Measurements from ENCODE around the gene ANO2. TPM values are rescaled to one million over a fixed set of nuclear protein-coding genes. Genes with fewer than 3 reads are reported as not detected.

The ANO2 gene
- total and polyA plus RNA-seq, 7 experiments from 2014 or later = not detected

GRCh38 chr12:5716201-5716600, 228.9 kb downstream of the ANO2 start:
- no peak overlapping the region for H3K4me3 Mint-ChIP-seq
- H3K9me3 ChIP-seq (ENCODE audit: control insufficient read depth in 2 of 3, low read length in 3 of 3) = no peaks in the 10 kb centered on the region
- H3K27me3 ChIP-seq (ENCODE audit: control insufficient read depth in 2 of 2, insufficient read depth in 2 of 2, low read length in 2 of 2) = no peaks in the 10 kb centered on the region
- no peak overlapping the region for H3K27ac ChIP-seq (ENCODE audit: low read depth, low read length)
- DNase-seq (no peak), ATAC-seq (no peak)
- no peaks in the 10 kb centered on the region for H3K36me3 ChIP-seq (ENCODE audit: control insufficient read depth in 2 of 3, insufficient read depth in 3 of 3, low read length in 3 of 3)
- intact Hi-C loops (cut with micrococcal nuclease) = no loop called here
- CTCF ChIA-PET = no interaction called here
- no peaks in the 10 kb centered on the region for H3K4me1 ChIP-seq (ENCODE audit: control insufficient read depth in 2 of 2, insufficient read depth in 2 of 2, low read length in 2 of 2)
- no peak overlapping the region for H3K27ac Mint-ChIP-seq
- H3K27me3 Mint-ChIP-seq = peaks cover 4 to 35% (median 14%) of the 10 kb centered on the region in 5 donors
- peaks cover 0 to 14% (median 4%) of the 10 kb centered on the region in 7 donors for H3K4me1 Mint-ChIP-seq
- POLR2A ChIA-PET = no interaction called here
- H3K4me3 ChIP-seq (ENCODE audit: low read length) = no peak overlapping the region
- H3K9me3 Mint-ChIP-seq = peaks cover 0 to 5% (median 0%) of the 10 kb centered on the region in 11 donors
- H3K36me3 Mint-ChIP-seq = no peaks in the 10 kb centered on the region

DNA sequence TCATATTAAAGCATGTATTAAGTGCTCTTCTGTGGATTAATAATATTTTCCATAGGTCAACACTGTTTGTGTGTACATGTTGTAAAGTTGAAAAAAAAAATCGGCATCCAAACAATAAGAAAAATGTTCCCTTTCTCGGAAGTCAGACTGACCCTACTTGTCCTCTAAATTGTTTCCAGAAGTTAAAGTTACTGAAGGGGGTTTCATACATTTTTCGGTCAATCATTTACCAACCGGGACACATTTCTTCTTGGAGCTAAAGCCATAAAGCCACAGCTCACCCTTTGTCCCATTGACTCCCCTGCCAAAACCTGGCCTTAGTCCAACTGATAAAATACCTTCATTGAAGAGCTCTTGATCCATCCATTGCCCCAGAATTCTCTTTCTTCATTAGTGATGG, 230.0 kb downstream of the ANO2 start:
- ATAC-seq (no peak), DNase-seq (no peak)
- peaks cover 0 to 13% (median 2%) of the 10 kb centered on the region in 7 donors for H3K4me1 Mint-ChIP-seq
- ChIA-PET POLR2A (no interaction called here), CTCF (no interaction called here)
- peaks cover 0 to 5% (median 0%) of the 10 kb centered on the region in 11 donors for H3K9me3 Mint-ChIP-seq
- H3K4me3 Mint-ChIP-seq = no peak overlapping the region
- no peak overlapping the region for H3K27ac ChIP-seq (ENCODE audit: low read depth, low read length)
- no peaks in the 10 kb centered on the region for H3K9me3 ChIP-seq (ENCODE audit: control insufficient read depth in 2 of 3, low read length in 3 of 3)
- no peaks in the 10 kb centered on the region for H3K4me1 ChIP-seq (ENCODE audit: control insufficient read depth in 2 of 2, insufficient read depth in 2 of 2, low read length in 2 of 2)
- H3K27me3 Mint-ChIP-seq = peaks cover 4 to 29% (median 7%) of the 10 kb centered on the region in 5 donors
- H3K4me3 ChIP-seq (ENCODE audit: low read length) = no peak overlapping the region
- H3K36me3 Mint-ChIP-seq = no peaks in the 10 kb centered on the region
- no peak overlapping the region for H3K27ac Mint-ChIP-seq
- no peaks in the 10 kb centered on the region for H3K27me3 ChIP-seq (ENCODE audit: control insufficient read depth in 2 of 2, insufficient read depth in 2 of 2, low read length in 2 of 2)
- intact Hi-C loops (cut with micrococcal nuclease) = no loop called here
- no peaks in the 10 kb centered on the region for H3K36me3 ChIP-seq (ENCODE audit: control insufficient read depth in 2 of 3, insufficient read depth in 3 of 3, low read length in 3 of 3)

- peaks cover 0 to 7% (median 4%) of the 10 kb centered on the region in 7 donors for H3K4me1 Mint-ChIP-seq
- POLR2A ChIA-PET = no interaction called here
- H3K36me3 ChIP-seq (ENCODE audit: control insufficient read depth in 2 of 3, insufficient read depth in 3 of 3, low read length in 3 of 3) = no peaks in the 10 kb centered on the region
Observed at GRCh38 chr12:5713599-5714081, 231.4 kb downstream of the ANO2 start.

GRCh38 chr12:5710260-5710878, 234.7 kb downstream of the ANO2 start:
- H3K27ac ChIP-seq (ENCODE audit: low read depth, low read length) = no peak overlapping the region
- H3K9me3 Mint-ChIP-seq = peaks cover 0 to 9% (median 0%) of the 10 kb centered on the region in 11 donors
- intact Hi-C loops (cut with micrococcal nuclease) = no loop called here

More at GRCh38 chr12:5713599-5714081, 231.4 kb downstream of the ANO2 start:
- Histone ChIP-seq H3K4me1 (ENCODE audit: control insufficient read depth in 2 of 2, insufficient read depth in 2 of 2, low read length in 2 of 2) (no peaks in the 10 kb centered on the region), H3K27me3 (ENCODE audit: control insufficient read depth in 2 of 2, insufficient read depth in 2 of 2, low read length in 2 of 2) (no peaks in the 10 kb centered on the region), H3K4me3 (ENCODE audit: low read length) (no peak overlapping the region), H3K9me3 (ENCODE audit: control insufficient read depth in 2 of 3, low read length in 3 of 3) (no peaks in the 10 kb centered on the region), H3K27ac (ENCODE audit: low read depth, low read length) (no peak overlapping the region)
- CTCF ChIA-PET = no interaction called here
- peaks cover 0 to 5% (median 0%) of the 10 kb centered on the region in 11 donors for H3K9me3 Mint-ChIP-seq
- H3K4me3 Mint-ChIP-seq = no peak overlapping the region
- peaks cover 0 to 25% (median 5%) of the 10 kb centered on the region in 5 donors for H3K27me3 Mint-ChIP-seq
- no peak overlapping the region for H3K27ac Mint-ChIP-seq
- DNase-seq = no peak
- intact Hi-C loops (cut with micrococcal nuclease) = no loop called here
- ATAC-seq = no peak
- no peaks in the 10 kb centered on the region for H3K36me3 Mint-ChIP-seq

DNA sequence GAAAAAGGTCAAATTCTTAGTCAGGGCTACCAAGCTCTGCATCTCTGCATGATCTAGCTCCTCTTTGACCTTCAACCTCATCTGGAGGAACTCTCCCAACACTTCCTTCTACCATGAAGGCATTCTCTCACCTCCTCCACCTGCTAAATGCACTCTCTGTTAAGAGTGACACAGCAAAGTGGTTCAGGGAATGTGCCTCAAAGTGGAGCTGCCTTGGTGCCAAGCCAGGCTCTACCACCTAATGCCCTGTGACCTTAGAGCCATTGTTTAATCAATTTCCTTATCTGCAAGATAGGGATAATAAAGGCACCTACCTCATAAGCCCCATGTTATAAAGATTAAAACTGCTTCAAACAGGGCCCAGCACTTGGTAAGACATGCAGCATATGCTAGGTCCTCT, 236.7 kb downstream of the ANO2 start:
- Histone ChIP-seq H3K27me3 (ENCODE audit: control insufficient read depth in 2 of 2, insufficient read depth in 2 of 2, low read length in 2 of 2) (no peaks in the 10 kb centered on the region), H3K27ac (ENCODE audit: low read depth, low read length) (no peak overlapping the region), H3K9me3 (ENCODE audit: control insufficient read depth in 2 of 3, low read length in 3 of 3) (no peaks in the 10 kb centered on the region), H3K4me1 (ENCODE audit: control insufficient read depth in 2 of 2, insufficient read depth in 2 of 2, low read length in 2 of 2) (no peaks in the 10 kb centered on the region), H3K36me3 (ENCODE audit: control insufficient read depth in 2 of 3, insufficient read depth in 3 of 3, low read length in 3 of 3) (no peaks in the 10 kb centered on the region), H3K4me3 (ENCODE audit: low read length) (no peak overlapping the region)
- no peak for DNase-seq
- H3K36me3 Mint-ChIP-seq = no peaks in the 10 kb centered on the region
- H3K9me3 Mint-ChIP-seq = peaks cover 0 to 9% (median 0%) of the 10 kb centered on the region in 11 donors
- POLR2A ChIA-PET = no interaction called here
- peaks cover 0 to 8% (median 5%) of the 10 kb centered on the region in 5 donors for H3K27me3 Mint-ChIP-seq
- no peak overlapping the region for H3K4me3 Mint-ChIP-seq
- intact Hi-C loops (cut with micrococcal nuclease) = no loop called here
- CTCF ChIA-PET = no interaction called here
- ATAC-seq = no peak
- no peak overlapping the region for H3K27ac Mint-ChIP-seq
- H3K4me1 Mint-ChIP-seq = peaks cover 0 to 5% (median 0%) of the 10 kb centered on the region in 7 donors

More at GRCh38 chr12:5710260-5710878, 234.7 kb downstream of the ANO2 start:
- Mint-ChIP-seq H3K4me3 (no peak overlapping the region), H3K36me3 (no peaks in the 10 kb centered on the region), H3K27ac (no peak overlapping the region), H3K27me3 (peaks cover 0 to 17% (median 5%) of the 10 kb centered on the region in 5 donors), H3K4me1 (peaks cover 0 to 5% (median 0%) of the 10 kb centered on the region in 7 donors)
- no peaks in the 10 kb centered on the region for H3K9me3 ChIP-seq (ENCODE audit: control insufficient read depth in 2 of 3, low read length in 3 of 3)
- ChIA-PET POLR2A (interaction anchor here (0.9 kb wide), 1 partner anchor 27 kb away, joined by 6 read pairs; no protein-coding TSS in a partner anchor), CTCF (no interaction called here)
- H3K27me3 ChIP-seq (ENCODE audit: control insufficient read depth in 2 of 2, insufficient read depth in 2 of 2, low read length in 2 of 2) = no peaks in the 10 kb centered on the region
- H3K36me3 ChIP-seq (ENCODE audit: control insufficient read depth in 2 of 3, insufficient read depth in 3 of 3, low read length in 3 of 3) = no peaks in the 10 kb centered on the region
- no peaks in the 10 kb centered on the region for H3K4me1 ChIP-seq (ENCODE audit: control insufficient read depth in 2 of 2, insufficient read depth in 2 of 2, low read length in 2 of 2)
- no peak overlapping the region for H3K4me3 ChIP-seq (ENCODE audit: low read length)
- ATAC-seq (no peak), DNase-seq (no peak)

- no peak overlapping the region for H3K4me3 ChIP-seq (ENCODE audit: low read length)
- peaks cover 0 to 4% (median 0%) of the 10 kb centered on the region in 11 donors for H3K9me3 Mint-ChIP-seq
- ATAC-seq (no peak), DNase-seq (no peak)
- no peak overlapping the region for H3K27ac ChIP-seq (ENCODE audit: low read depth, low read length)
- H3K9me3 ChIP-seq (ENCODE audit: control insufficient read depth in 2 of 3, low read length in 3 of 3) = no peaks in the 10 kb centered on the region
- CTCF ChIA-PET = no interaction called here
- intact Hi-C loops (cut with micrococcal nuclease) = no loop called here
- POLR2A ChIA-PET = no interaction called here
- no peak overlapping the region for H3K27ac Mint-ChIP-seq
- no peak overlapping the region for H3K4me3 Mint-ChIP-seq
- peaks cover 0 to 10% (median 0%) of the 10 kb centered on the region in 5 donors for H3K27me3 Mint-ChIP-seq
- no peaks in the 10 kb centered on the region for H3K36me3 ChIP-seq (ENCODE audit: control insufficient read depth in 2 of 3, insufficient read depth in 3 of 3, low read length in 3 of 3)
- H3K4me1 Mint-ChIP-seq = peaks cover 0 to 5% (median 0%) of the 10 kb centered on the region in 7 donors
- H3K36me3 Mint-ChIP-seq = no peaks in the 10 kb centered on the region
- H3K27me3 ChIP-seq (ENCODE audit: control insufficient read depth in 2 of 2, insufficient read depth in 2 of 2, low read length in 2 of 2) = no peaks in the 10 kb centered on the region
- no peaks in the 10 kb centered on the region for H3K4me1 ChIP-seq (ENCODE audit: control insufficient read depth in 2 of 2, insufficient read depth in 2 of 2, low read length in 2 of 2)
Observed at GRCh38 chr12:5706247-5706646, 238.8 kb downstream of the ANO2 start.

DNA sequence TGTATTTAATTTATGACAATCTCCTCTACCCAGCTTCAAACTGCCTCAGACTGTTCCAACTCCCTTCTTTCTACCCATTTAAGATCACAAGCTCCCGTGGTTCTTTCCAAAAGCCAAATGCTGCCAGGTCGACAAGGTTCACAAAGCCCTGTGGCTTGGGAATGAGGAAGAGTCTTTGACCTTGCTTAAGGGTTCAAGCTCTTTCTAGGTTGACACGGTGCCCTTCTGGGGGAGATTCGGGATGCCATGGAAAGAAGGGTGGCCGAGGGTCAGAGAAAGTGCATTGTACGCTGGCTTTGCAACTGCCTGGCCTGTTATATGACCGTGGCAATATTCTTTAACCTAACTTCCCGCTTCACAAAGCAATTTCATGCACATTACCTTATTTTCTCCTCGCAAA, 239.3 kb downstream of the ANO2 start:
- ATAC-seq = no peak

More for the DNA sequence above, 239.3 kb downstream of the ANO2 start:
- DNase-seq = no peak
- H3K27ac Mint-ChIP-seq = no peak overlapping the region
- no peak overlapping the region for H3K27ac ChIP-seq (ENCODE audit: low read depth, low read length)
- H3K4me3 Mint-ChIP-seq = no peak overlapping the region
- H3K36me3 Mint-ChIP-seq = no peaks in the 10 kb centered on the region
- H3K4me3 ChIP-seq (ENCODE audit: low read length) = no peak overlapping the region
- H3K4me1 ChIP-seq (ENCODE audit: control insufficient read depth in 2 of 2, insufficient read depth in 2 of 2, low read length in 2 of 2) = no peaks in the 10 kb centered on the region
- ChIA-PET POLR2A (no interaction called here), CTCF (no interaction called here)
- intact Hi-C loops (cut with micrococcal nuclease) = no loop called here
- peaks cover 0 to 5% (median 0%) of the 10 kb centered on the region in 7 donors for H3K4me1 Mint-ChIP-seq
- peaks cover 0 to 4% (median 0%) of the 10 kb centered on the region in 11 donors for H3K9me3 Mint-ChIP-seq
- H3K36me3 ChIP-seq (ENCODE audit: control insufficient read depth in 2 of 3, insufficient read depth in 3 of 3, low read length in 3 of 3) = no peaks in the 10 kb centered on the region
- no peaks in the 10 kb centered on the region for H3K9me3 ChIP-seq (ENCODE audit: control insufficient read depth in 2 of 3, low read length in 3 of 3)
- no peaks in the 10 kb centered on the region for H3K27me3 ChIP-seq (ENCODE audit: control insufficient read depth in 2 of 2, insufficient read depth in 2 of 2, low read length in 2 of 2)
- peaks cover 0 to 15% (median under 1%) of the 10 kb centered on the region in 5 donors for H3K27me3 Mint-ChIP-seq

All from naive thymus-derived CD4-positive, alpha-beta T cell (primary cell).